ENCODE results near the gene GAB4. TPM values are rescaled to one million over a fixed set of nuclear protein-coding genes. Genes with fewer than 3 reads are reported as not detected.

Gene GAB4
- total and polyA plus RNA-seq, 2 experiments from 2014 or later: 1.5 to 1.7 TPM

DNA sequence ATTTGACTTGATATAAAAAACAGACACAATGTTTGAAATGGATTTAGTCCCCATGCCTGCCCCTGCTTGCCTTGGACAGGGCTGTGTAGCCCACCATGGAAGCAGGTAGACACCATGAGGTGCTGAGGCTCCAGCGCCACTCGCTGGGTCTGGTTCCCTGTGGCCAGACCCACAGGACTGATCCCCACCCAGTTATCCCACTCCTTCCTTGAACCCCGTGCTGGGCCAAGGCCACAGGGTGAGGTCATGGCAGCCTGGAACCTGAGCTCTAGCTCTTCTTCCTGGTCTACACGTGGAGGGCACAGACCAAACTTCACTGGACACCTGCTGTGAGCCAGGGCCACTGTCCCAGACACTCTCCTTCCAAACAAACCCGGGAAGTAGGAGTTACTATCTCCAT, 42.5 kb downstream of the GAB4 start:
- ATAC-seq (no peak), DNase-seq (ENCODE audit: low spot score) (no peak)
- peaks cover 93% of the 10 kb centered on the region for H3K9me3 Mint-ChIP-seq
- Histone ChIP-seq H4K20me1 (replicated peaks; ENCODE audit: insufficient read depth) (no peaks in the 10 kb centered on the region), H3F3A (replicated peaks; ENCODE audit: low read depth) (no peaks in the 10 kb centered on the region), H3K4me3 (no peak overlapping the region), H3K27ac (ENCODE audit: low read depth) (no peak overlapping the region), H3K9me2 (ENCODE audit: insufficient read depth) (0 out of 2 replicates have a peak, but pooled peaks cover 4% of the 10 kb centered on the region), H2AFZ (no peak overlapping the region), H3K79me2 (replicated peaks; ENCODE audit: insufficient read depth) (no peaks in the 10 kb centered on the region), H3K4me2 (no peak overlapping the region), H3K27me3 (ENCODE audit: insufficient read depth) (no peaks in the 10 kb centered on the region), H3K36me3 (ENCODE audit: insufficient read depth) (no peaks in the 10 kb centered on the region), H3K4me1 (ENCODE audit: insufficient read depth) (no peaks in the 10 kb centered on the region)
- H3K27me3 Mint-ChIP-seq (ENCODE audit: insufficient read depth, low read depth, poor library complexity): peaks cover 12% of the 10 kb centered on the region
- H3K36me3 Mint-ChIP-seq (ENCODE audit: low read depth): peaks cover 18% of the 10 kb centered on the region; the same call in 2 of the 3 replicates
- H3K27ac Mint-ChIP-seq: no peak overlapping the region
- TF ChIP-seq EZH2phosphoT487 (IDR thresholded peaks at IDR 0.05; ENCODE audit: unreplicated experiment): no peak
- TF ChIP-seq NANOG (IDR thresholded peaks at IDR 0.05; ENCODE audit: borderline replicate concordance): no peak
- TF ChIP-seq REST (IDR thresholded peaks at IDR 0.05; ENCODE audit: unreplicated experiment): no peak
- no peak for TF ChIP-seq ZNF331 (CRISPR knock-in tag; IDR thresholded peaks at IDR 0.05; ENCODE audit: low read depth)
- TF ChIP-seq JUNB (IDR thresholded peaks at IDR 0.05; ENCODE audit: unreplicated experiment): no peak
- TF ChIP-seq POLR2AphosphoS5 (IDR thresholded peaks at IDR 0.05; ENCODE audit: low read depth): no peak
- TF ChIP-seq, protein P1, sequence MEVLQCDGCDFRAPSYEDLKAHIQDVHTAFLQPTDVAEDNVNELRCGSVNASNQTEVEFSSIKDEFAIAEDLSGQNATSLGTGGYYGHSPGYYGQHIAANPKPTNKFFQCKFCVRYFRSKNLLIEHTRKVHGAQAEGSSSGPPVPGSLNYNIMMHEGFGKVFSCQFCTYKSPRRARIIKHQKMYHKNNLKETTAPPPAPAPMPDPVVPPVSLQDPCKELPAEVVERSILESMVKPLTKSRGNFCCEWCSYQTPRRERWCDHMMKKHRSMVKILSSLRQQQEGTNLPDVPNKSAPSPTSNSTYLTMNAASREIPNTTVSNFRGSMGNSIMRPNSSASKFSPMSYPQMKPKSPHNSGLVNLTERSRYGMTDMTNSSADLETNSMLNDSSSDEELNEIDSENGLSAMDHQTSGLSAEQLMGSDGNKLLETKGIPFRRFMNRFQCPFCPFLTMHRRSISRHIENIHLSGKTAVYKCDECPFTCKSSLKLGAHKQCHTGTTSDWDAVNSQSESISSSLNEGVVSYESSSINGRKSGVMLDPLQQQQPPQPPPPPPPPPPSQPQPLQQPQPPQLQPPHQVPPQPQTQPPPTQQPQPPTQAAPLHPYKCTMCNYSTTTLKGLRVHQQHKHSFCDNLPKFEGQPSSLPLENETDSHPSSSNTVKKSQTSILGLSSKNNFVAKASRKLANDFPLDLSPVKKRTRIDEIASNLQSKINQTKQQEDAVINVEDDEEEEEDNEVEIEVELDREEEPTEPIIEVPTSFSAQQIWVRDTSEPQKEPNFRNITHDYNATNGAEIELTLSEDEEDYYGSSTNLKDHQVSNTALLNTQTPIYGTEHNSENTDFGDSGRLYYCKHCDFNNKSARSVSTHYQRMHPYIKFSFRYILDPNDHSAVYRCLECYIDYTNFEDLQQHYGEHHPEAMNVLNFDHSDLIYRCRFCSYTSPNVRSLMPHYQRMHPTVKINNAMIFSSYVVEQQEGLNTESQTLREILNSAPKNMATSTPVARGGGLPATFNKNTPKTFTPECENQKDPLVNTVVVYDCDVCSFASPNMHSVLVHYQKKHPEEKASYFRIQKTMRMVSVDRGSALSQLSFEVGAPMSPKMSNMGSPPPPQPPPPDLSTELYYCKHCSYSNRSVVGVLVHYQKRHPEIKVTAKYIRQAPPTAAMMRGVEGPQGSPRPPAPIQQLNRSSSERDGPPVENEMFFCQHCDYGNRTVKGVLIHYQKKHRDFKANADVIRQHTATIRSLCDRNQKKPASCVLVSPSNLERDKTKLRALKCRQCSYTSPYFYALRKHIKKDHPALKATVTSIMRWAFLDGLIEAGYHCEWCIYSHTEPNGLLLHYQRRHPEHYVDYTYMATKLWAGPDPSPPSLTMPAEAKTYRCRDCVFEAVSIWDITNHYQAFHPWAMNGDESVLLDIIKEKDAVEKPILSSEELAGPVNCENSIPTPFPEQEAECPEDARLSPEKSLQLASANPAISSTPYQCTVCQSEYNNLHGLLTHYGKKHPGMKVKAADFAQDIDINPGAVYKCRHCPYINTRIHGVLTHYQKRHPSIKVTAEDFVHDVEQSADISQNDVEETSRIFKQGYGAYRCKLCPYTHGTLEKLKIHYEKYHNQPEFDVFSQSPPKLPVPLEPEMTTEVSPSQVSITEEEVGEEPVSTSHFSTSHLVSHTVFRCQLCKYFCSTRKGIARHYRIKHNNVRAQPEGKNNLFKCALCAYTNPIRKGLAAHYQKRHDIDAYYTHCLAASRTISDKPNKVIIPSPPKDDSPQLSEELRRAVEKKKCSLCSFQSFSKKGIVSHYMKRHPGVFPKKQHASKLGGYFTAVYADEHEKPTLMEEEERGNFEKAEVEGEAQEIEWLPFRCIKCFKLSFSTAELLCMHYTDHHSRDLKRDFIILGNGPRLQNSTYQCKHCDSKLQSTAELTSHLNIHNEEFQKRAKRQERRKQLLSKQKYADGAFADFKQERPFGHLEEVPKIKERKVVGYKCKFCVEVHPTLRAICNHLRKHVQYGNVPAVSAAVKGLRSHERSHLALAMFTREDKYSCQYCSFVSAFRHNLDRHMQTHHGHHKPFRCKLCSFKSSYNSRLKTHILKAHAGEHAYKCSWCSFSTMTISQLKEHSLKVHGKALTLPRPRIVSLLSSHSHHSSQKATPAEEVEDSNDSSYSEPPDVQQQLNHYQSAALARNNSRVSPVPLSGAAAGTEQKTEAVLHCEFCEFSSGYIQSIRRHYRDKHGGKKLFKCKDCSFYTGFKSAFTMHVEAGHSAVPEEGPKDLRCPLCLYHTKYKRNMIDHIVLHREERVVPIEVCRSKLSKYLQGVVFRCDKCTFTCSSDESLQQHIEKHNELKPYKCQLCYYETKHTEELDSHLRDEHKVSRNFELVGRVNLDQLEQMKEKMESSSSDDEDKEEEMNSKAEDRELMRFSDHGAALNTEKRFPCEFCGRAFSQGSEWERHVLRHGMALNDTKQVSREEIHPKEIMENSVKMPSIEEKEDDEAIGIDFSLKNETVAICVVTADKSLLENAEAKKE (CRISPR knock-in tag; IDR thresholded peaks at IDR 0.05): no peak
- TF ChIP-seq ZNF114 (CRISPR knock-in tag; IDR thresholded peaks at IDR 0.05): no peak
- TF ChIP-seq CREB1 (CRISPR knock-in tag; IDR thresholded peaks at IDR 0.05; ENCODE audit: low read depth): no peak
- TF ChIP-seq STAT1 (IDR thresholded peaks at IDR 0.05; ENCODE audit: unreplicated experiment): no peak
- H3K4me3 Mint-ChIP-seq: no peak overlapping the region
- no peaks in the 10 kb centered on the region for H3K4me1 Mint-ChIP-seq
